ENCODE data around the gene MTFP1. TPM values are rescaled to one million over a fixed set of nuclear protein-coding genes. Genes with fewer than 3 reads are reported as not detected.

The MTFP1 gene
- total RNA-seq, 1 donor from 2014 or later = 20.6 TPM

DNA sequence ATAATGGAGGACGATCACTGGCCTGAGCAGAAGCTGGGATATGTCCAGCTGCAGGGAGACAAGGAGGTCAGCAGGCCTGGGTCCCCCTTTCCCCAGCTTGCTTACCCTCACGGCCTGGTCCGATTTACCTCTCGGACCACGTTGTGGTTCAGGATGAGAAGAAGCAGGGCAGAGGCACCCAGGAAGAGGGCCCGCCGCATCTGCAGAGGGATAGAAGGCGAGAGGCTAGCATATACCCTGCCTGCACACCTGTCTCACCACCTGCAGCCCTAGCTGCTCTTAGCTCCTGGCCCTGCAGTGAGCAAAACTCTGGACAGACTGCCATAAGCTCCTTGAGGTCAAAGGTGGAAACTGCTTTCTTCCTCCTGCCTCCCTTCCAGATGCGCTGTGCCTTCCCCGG lies 39.6 kb upstream of the MTFP1 start:
- Mint-ChIP-seq H3K27me3 (no peaks in the 10 kb centered on the region), H3K9me3 (no peaks in the 10 kb centered on the region), H3K27ac (no peak overlapping the region), H3K36me3 (no peaks in the 10 kb centered on the region), H3K4me3 (peak overlapping the region; percentile 86), H3K4me1 (ENCODE audit: unreplicated experiment) (peaks cover 5% of the 10 kb centered on the region)
- DNase-seq (ENCODE audit: extremely low spot score, unreplicated experiment) = no peak
- no peak for TF ChIP-seq CTCF (conservative IDR thresholded peaks at IDR 0.05)

DNA sequence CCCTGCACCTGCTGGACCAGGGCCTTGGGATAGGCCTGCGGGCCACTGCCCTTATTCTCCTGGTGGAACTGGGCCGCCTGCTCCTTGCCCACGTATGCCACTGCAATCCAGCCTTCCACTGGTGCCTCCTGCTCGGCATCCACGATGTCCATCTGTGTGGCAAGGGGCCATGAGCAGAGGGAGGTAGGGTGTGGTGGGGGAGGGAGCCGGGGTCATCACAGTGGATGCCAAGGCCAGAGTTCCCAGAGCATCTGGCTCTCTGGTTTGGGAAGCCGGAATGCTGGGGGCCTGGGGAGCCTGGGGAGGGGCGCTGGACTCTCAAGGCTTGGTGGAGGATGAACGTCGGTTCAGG lies 39.0 kb upstream of the MTFP1 start:
- TF ChIP-seq CTCF (conservative IDR thresholded peaks at IDR 0.05) = no peak
- Mint-ChIP-seq H3K27me3 (no peaks in the 10 kb centered on the region), H3K9me3 (no peaks in the 10 kb centered on the region), H3K4me3 (peak overlapping the region; percentile 86), H3K36me3 (no peaks in the 10 kb centered on the region), H3K27ac (no peak overlapping the region), H3K4me1 (ENCODE audit: unreplicated experiment) (peaks cover 5% of the 10 kb centered on the region)
- DNase-seq (ENCODE audit: extremely low spot score, unreplicated experiment) = no peak

- peak; percentile 96 for DNase-seq (ENCODE audit: extremely low spot score, unreplicated experiment)
- no peaks in the 10 kb centered on the region for H3K36me3 Mint-ChIP-seq
- no peaks in the 10 kb centered on the region for H3K27me3 Mint-ChIP-seq
- TF ChIP-seq CTCF (conservative IDR thresholded peaks at IDR 0.05) = peak; percentile 98
- peak within 1 kb of the TSS; percentile 89 for H3K27ac Mint-ChIP-seq
- H3K4me3 Mint-ChIP-seq = peak within 1 kb of the TSS; percentile 86
- no peaks in the 10 kb centered on the region for H3K9me3 Mint-ChIP-seq
- peaks cover 5% of the 10 kb centered on the region for H3K4me1 Mint-ChIP-seq (ENCODE audit: unreplicated experiment)
Observed at GRCh38 chr22:30386960-30387827, 38.4 kb upstream of the MTFP1 start, which contains the start of gene RNF215. Gene RNF215 (minus strand): TSS chr22:30387411. CDS start chr22:30387313, 98 bp downstream.

DNA sequence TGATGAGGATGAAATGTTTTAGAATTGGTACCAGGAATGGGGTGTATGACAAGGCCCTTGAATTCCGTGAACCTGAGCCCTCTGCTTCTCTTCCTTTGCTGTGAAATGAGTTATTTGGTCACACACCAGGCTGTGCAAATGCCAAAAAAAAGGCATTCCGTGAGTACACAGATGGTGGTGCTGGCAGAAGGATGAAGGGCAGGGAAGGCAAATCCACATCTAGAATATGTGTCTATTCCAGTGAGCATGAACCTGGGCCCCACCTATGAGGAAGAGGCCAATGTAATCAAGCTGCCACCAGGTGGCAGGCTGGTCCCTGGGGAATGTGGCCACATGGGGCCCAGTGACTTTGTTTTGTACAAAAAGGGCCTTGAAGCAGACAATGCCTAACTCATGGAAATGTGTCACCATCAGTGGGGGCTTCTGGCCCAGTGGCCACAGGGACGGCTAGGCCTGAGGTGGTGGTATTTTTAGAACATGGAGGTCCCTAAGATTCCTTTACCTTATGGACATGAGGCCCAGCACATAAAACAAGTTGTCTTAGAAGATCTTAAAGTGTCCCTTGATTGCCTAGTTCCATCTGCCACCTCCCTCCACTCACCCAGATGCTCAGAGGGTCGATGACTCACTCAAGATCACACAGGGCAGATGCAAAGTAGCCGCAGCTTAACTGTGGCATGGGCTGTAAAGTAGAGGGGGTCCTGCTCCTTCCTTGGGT lies 34.4 kb upstream of the MTFP1 start:
- H3K27me3 Mint-ChIP-seq = peaks cover 7% of the 10 kb centered on the region
- H3K9me3 Mint-ChIP-seq = no peaks in the 10 kb centered on the region
- H3K4me3 Mint-ChIP-seq = no peak overlapping the region
- peaks cover 8% of the 10 kb centered on the region for H3K4me1 Mint-ChIP-seq (ENCODE audit: unreplicated experiment)
- peak; percentile 78 for TF ChIP-seq CTCF (conservative IDR thresholded peaks at IDR 0.05)
- no peaks in the 10 kb centered on the region for H3K36me3 Mint-ChIP-seq
- H3K27ac Mint-ChIP-seq = peak overlapping the region; percentile 13
- DNase-seq (ENCODE audit: extremely low spot score, unreplicated experiment) = no peak

GRCh38 chr22:30392661-30393321 lies 32.8 kb upstream of the MTFP1 start:
- Mint-ChIP-seq H3K27me3 (peaks cover 10% of the 10 kb centered on the region), H3K27ac (no peak overlapping the region), H3K4me3 (no peak overlapping the region), H3K36me3 (no peaks in the 10 kb centered on the region), H3K4me1 (ENCODE audit: unreplicated experiment) (peaks cover 8% of the 10 kb centered on the region), H3K9me3 (no peaks in the 10 kb centered on the region)
- no peak for DNase-seq (ENCODE audit: extremely low spot score, unreplicated experiment)
- TF ChIP-seq CTCF (conservative IDR thresholded peaks at IDR 0.05) = no peak

All from type B pancreatic cell (in vitro differentiated cells).